SW480 (cell line): Measurements from ENCODE around the gene ULK4.
"Not testable (repeated sequence)": the region's sequence is repeated elsewhere in the genome, so short reads cannot be mapped to it uniquely, and the experiment has no call there.

Experiments used
- DNase-seq: peaks from one replicate; pipeline ENCODE4 v3.0.0-alpha.2; 2016; ENCODE audit warnings: low spot score

The ULK4 gene

GRCh38 chr3:41307065-41307464 is 654.8 kb downstream of the ULK4 start:
- DNase-seq = no peak

GRCh38 chr3:41304593-41304992 is 657.3 kb downstream of the ULK4 start:
- no peak for DNase-seq

- DNase-seq = no peak
These were observed 659.6 kb downstream of the ULK4 start for GRCh38 chr3:41302295-41302694.

GRCh38 chr3:41301548-41301947 is 660.4 kb downstream of the ULK4 start:
- DNase-seq = no peak

- no peak for DNase-seq
These were observed 662.9 kb downstream of the ULK4 start for GRCh38 chr3:41299036-41299435.

GRCh38 chr3:41297750-41298149 is 664.2 kb downstream of the ULK4 start:
- DNase-seq = no peak

- no peak for DNase-seq
These were observed 665.3 kb downstream of the ULK4 start for GRCh38 chr3:41296556-41296955.

GRCh38 chr3:41295740-41296139 is 666.2 kb downstream of the ULK4 start:
- DNase-seq = no peak

- no peak for DNase-seq
These were observed 668.7 kb downstream of the ULK4 start for GRCh38 chr3:41293169-41293681.

- DNase-seq = no peak
These were observed 671.2 kb downstream of the ULK4 start for GRCh38 chr3:41290736-41291135.

GRCh38 chr3:41290306-41290705 is 671.6 kb downstream of the ULK4 start:
- no peak for DNase-seq

GRCh38 chr3:41288785-41289184 is 673.1 kb downstream of the ULK4 start:
- no peak for DNase-seq

- no peak for DNase-seq
These were observed 675.6 kb downstream of the ULK4 start for GRCh38 chr3:41286305-41286704.

- DNase-seq = not testable (repeated sequence)
These were observed 677.0 kb downstream of the ULK4 start for GRCh38 chr3:41284934-41285333.

GRCh38 chr3:41277790-41278465 is 684.0 kb downstream of the ULK4 start:
- DNase-seq = no peak

- DNase-seq = no peak
These were observed 685.7 kb downstream of the ULK4 start for GRCh38 chr3:41276191-41276590.

- DNase-seq = peak; percentile 84
These were observed 686.8 kb downstream of the ULK4 start for GRCh38 chr3:41274944-41275668.

GRCh38 chr3:41272667-41273066 is 689.2 kb downstream of the ULK4 start:
- no peak for DNase-seq

GRCh38 chr3:41267975-41268640 is 693.8 kb downstream of the ULK4 start:
- peak; percentile 95 for DNase-seq

GRCh38 chr3:41265823-41266273 is 696.1 kb downstream of the ULK4 start:
- DNase-seq = peak; percentile 85

GRCh38 chr3:41265011-41265545 is 696.8 kb downstream of the ULK4 start:
- peak; percentile 87 for DNase-seq

GRCh38 chr3:41260063-41260450 is 701.8 kb downstream of the ULK4 start:
- DNase-seq = no peak
